Endothelial cell of umbilical vein (primary cell): ENCODE measurements around the gene SNX9. TPM values are rescaled to one million over a fixed set of nuclear protein-coding genes. Genes with fewer than 3 reads are reported as not detected.

Experiments used
- BruUV-seq: library from RNA; stranded (reverse); fragments of 400-500 nt; replicated peaks from 2 replicates; lab custom pipeline; 2021; lab: Mats Ljungman, UMichigan
- CTCF ChIA-PET: fragments of 300-600, 350-600 bp; sonication (Branson Sonifier 250); formaldehyde crosslinking; loops from one replicate; lab custom pipeline; 2021; ENCODE audit warnings: antibody characterized with exemption, inconsistent platforms; lab: Charles Lee
- POLR2A ChIA-PET: fragments of 300-600, 350-600 bp; sonication (Branson Sonifier 250); formaldehyde crosslinking; loops from one replicate; lab custom pipeline; 2021; ENCODE audit warnings: antibody characterized with exemption, inconsistent platforms; lab: Charles Lee
- DNase-seq: peaks from one replicate; pipeline ENCODE4 v3.0.0-alpha.2; 2011; ENCODE audit warnings: low read depth, low spot score
- FAIRE-seq: peaks from 2 replicates; lab custom pipeline; 2011; peaks lifted over from hg19 to GRCh38; lab: Jason Lieb, UNC
- H2AFZ ChIP-seq: 2 replicates; pipeline ENCODE4 v1.6.0; 2012; ENCODE audit warnings: low read depth, low read length, control low read depth, inconsistent platforms
- H3K27ac ChIP-seq: 2 replicates; pipeline ENCODE4 v1.5.1; 2011; ENCODE audit warnings: low read depth, mild to moderate bottlenecking, control low read depth, low read length, moderate library complexity; ENCODE audit not compliant: insufficient read depth
- H3K27me3 ChIP-seq, 2 experiments: 2 replicates each; pipeline versions ENCODE4 v1.6.0 to v1.6.1; 2011; ENCODE audit warnings: low read length in 2 of 2, mixed read lengths in 1 of 2; ENCODE audit not compliant: control insufficient read depth in 2 of 2, insufficient read depth in 2 of 2
- H3K36me3 ChIP-seq, 2 experiments: 2 replicates in 1 of 2; 3 replicates in 1 of 2; pipeline ENCODE4 v1.5.1; 2011; ENCODE audit warnings: low read length in 2 of 2, mild to moderate bottlenecking in 1 of 2, moderate library complexity in 1 of 2; ENCODE audit not compliant: control insufficient read depth in 2 of 2, insufficient read depth in 2 of 2; ENCODE audit errors: extremely low read depth in 1 of 2
- H3K4me1 ChIP-seq: 3 replicates; pipeline ENCODE4 v1.5.1; 2011; ENCODE audit warnings: mild to moderate bottlenecking, low read length; ENCODE audit not compliant: control insufficient read depth, insufficient read depth; ENCODE audit errors: extremely low read depth
- H3K4me2 ChIP-seq: 2 replicates; pipeline ENCODE4 v1.6.1; 2011; ENCODE audit warnings: low read length, control low read depth, mixed read lengths; ENCODE audit not compliant: insufficient read depth
- H3K4me3 ChIP-seq, 3 experiments: fragments of 200-600 bp in 1 of 3; sonication (generic), shearing (Covaris generic) in 1 of 3; replicated peaks in 1 of 3; 2 replicates each; pipeline ENCODE4 v1.5.1; 2011 to 2016; ENCODE audit warnings: control low read depth in 3 of 3, low read length in 3 of 3, mild to moderate bottlenecking in 2 of 3, inconsistent platforms in 1 of 3, low read depth in 1 of 3, moderate library complexity in 1 of 3; ENCODE audit not compliant: insufficient read depth in 1 of 3
- H3K79me2 ChIP-seq: 2 replicates; pipeline ENCODE4 v1.6.0; 2012; ENCODE audit warnings: low read length, inconsistent platforms; ENCODE audit not compliant: control insufficient read depth, insufficient read depth
- H3K9ac ChIP-seq: replicated peaks from 2 replicates; pipeline ENCODE3; 2011; ENCODE audit warnings: low read length, control low read depth; ENCODE audit not compliant: insufficient read depth; ENCODE audit errors: extremely low read depth
- H3K9me1 ChIP-seq: replicated peaks from 3 replicates; pipeline ENCODE4 v1.6.0; 2011; ENCODE audit warnings: mild to moderate bottlenecking, low read length; ENCODE audit not compliant: control insufficient read depth, insufficient read depth; ENCODE audit errors: extremely low read depth
- H3K9me3 ChIP-seq: replicated peaks from 2 replicates; pipeline ENCODE4 v1.5.1; 2012; ENCODE audit warnings: low read length, inconsistent platforms; ENCODE audit not compliant: control insufficient read depth, insufficient read depth
- H4K20me1 ChIP-seq: replicated peaks from 2 replicates; pipeline ENCODE3; 2011; ENCODE audit warnings: mild to moderate bottlenecking, low read length; ENCODE audit not compliant: control insufficient read depth, insufficient read depth; ENCODE audit errors: extremely low read depth
- CTCF ChIP-seq, 2 donors: IDR thresholded peaks; 1 replicate in 1 of 2; 2 replicates in 1 of 2; pipeline ENCODE4 v1.5.1; 2011; ENCODE audit warnings: low read length in 2 of 2, mild to moderate bottlenecking in 2 of 2, moderate library complexity in 2 of 2, control low read depth in 1 of 2, inconsistent platforms in 1 of 2, low read depth in 1 of 2; ENCODE audit not compliant: insufficient read depth in 1 of 2; ENCODE audit errors: extremely low read depth in 1 of 2
- EZH2 ChIP-seq: IDR thresholded peaks from 2 replicates; pipeline ENCODE4 v1.6.1; 2012; ENCODE audit warnings: borderline replicate concordance, low read depth, mild to moderate bottlenecking, moderate library complexity, low read length, inconsistent platforms; ENCODE audit not compliant: severe bottlenecking
- FOS ChIP-seq: IDR thresholded peaks from 2 replicates; pipeline ENCODE4 v1.6.1; 2011; ENCODE audit warnings: mild to moderate bottlenecking, low read length, moderate library complexity, borderline replicate concordance; ENCODE audit not compliant: insufficient read depth
- GATA2 ChIP-seq: IDR thresholded peaks from 2 replicates; pipeline ENCODE4 v1.7.0; 2011; ENCODE audit warnings: low read depth, mild to moderate bottlenecking, moderate library complexity, mixed read lengths, low read length; ENCODE audit not compliant: insufficient read length, insufficient read depth
- JUN ChIP-seq: IDR thresholded peaks from 2 replicates; pipeline ENCODE4 v1.6.1; 2011; ENCODE audit warnings: borderline replicate concordance, low read depth; ENCODE audit not compliant: insufficient read length, insufficient read depth
- MAX ChIP-seq: IDR thresholded peaks from 2 replicates; pipeline ENCODE4 v1.6.1; 2011; ENCODE audit not compliant: insufficient read depth, insufficient read length
- MYC ChIP-seq: IDR thresholded peaks from one replicate; pipeline ENCODE4 v1.6.1; 2011; ENCODE audit warnings: mild to moderate bottlenecking, low read depth, low read length
- POLR2A ChIP-seq: IDR thresholded peaks from 2 replicates; pipeline ENCODE4 v1.6.1; 2012; ENCODE audit warnings: low read depth, mild to moderate bottlenecking, control low read depth, low read length
- POLR2AphosphoS5 ChIP-seq: IDR thresholded peaks from 2 replicates; pipeline ENCODE4 v1.6.1; 2012; ENCODE audit warnings: low read depth, mild to moderate bottlenecking, control low read depth, low read length, moderate library complexity; ENCODE audit not compliant: insufficient read depth
- dilution Hi-C: fragments of 300-500 bp; cut with MboI; formaldehyde crosslinking; loops from one replicate; pipeline ENCODE4 v1.15.0; 2019; ENCODE audit warnings: low sequenced_read_pairs; ENCODE audit not compliant: extremely low pct_ligation_motif_present
- intact Hi-C: fragments of 100-400 bp; cut with micrococcal nuclease; formaldehyde crosslinking; loops from one replicate; pipeline ENCODE4 v1.10.0; 2022
- polyA plus RNA-seq, 4 experiments: library from polyadenylated mRNA; depleted of rRNA in 3 of 4; stranded (reverse) in 3 of 4; unstranded in 1 of 4; fragments of >200 nt; gene quantifications; 2 replicates each; pipeline versions ENCODE4 v1.2.1 to v1.2.3, GENCODE V29; 2011 to 2012; ENCODE audit warnings: missing spikeins in 1 of 4
- total RNA-seq: library from RNA; stranded (reverse); gene quantifications from 2 replicates; pipeline ENCODE4 v1.2.3, GENCODE V29; 2021

Gene SNX9
- total and polyA plus RNA-seq, 2 donors (not counting 3 experiments of a cell fraction or from before 2014, with no cell fraction given) = 27.5 to 54.5 TPM

DNA sequence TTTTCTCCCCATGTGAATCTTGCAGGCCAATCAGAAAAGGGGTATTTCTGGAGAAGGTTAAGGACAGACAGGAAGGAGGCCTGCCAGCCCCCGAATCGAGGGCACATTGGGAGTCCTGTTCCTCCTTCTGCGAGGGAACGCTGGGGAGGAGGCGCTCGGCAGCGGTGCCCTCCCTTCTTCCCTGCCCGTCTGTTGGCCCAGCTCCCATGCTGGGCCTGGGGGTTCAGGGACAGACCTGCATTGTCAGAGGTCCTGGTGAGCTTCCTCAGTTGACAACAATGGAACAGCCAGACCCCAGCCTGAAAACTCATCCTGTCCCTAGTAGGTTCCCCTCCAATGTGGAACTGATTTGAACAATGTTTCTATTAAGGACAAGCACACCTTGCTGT lies 143.5 kb downstream of the SNX9 start:
- no peak overlapping the region for H3K4me3 ChIP-seq
- H3K9me1 ChIP-seq = no peaks in the 10 kb centered on the region
- DNase-seq = no peak
- dilution Hi-C loops = no loop called here
- no peak overlapping the region for H3K9ac ChIP-seq
- no peak for TF ChIP-seq EZH2
- no peak for TF ChIP-seq MAX
- TF ChIP-seq POLR2A = no peak
- no peak for TF ChIP-seq MYC
- no peak for TF ChIP-seq CTCF (IDR thresholded peaks at IDR 0.05; ENCODE audit: extremely low read depth in 1 of 2, insufficient read depth in 1 of 2, low read depth in 1 of 2, low read length in 2 of 2)
- TF ChIP-seq FOS = no peak
- TF ChIP-seq JUN = no peak
- no peak for TF ChIP-seq GATA2
- no peak for TF ChIP-seq POLR2AphosphoS5
- BruUV-seq = no TSS peak
- H3K9me3 ChIP-seq = no peaks in the 10 kb centered on the region
- H3K79me2 ChIP-seq = no peaks in the 10 kb centered on the region
- POLR2A ChIA-PET = no interaction called here
- CTCF ChIA-PET = no interaction called here
- H3K36me3 ChIP-seq = no peaks in the 10 kb centered on the region
- no peak overlapping the region for H3K27ac ChIP-seq
- H3K4me1 ChIP-seq = peaks cover 9% of the 10 kb centered on the region
- H3K27me3 ChIP-seq = no peaks in the 10 kb centered on the region
- H3K4me2 ChIP-seq = no peak overlapping the region
- no peaks in the 10 kb centered on the region for H4K20me1 ChIP-seq
- no peak overlapping the region for H2AFZ ChIP-seq
- no peak for FAIRE-seq
- intact Hi-C loops = no loop called here
